Measurements from ENCODE around the gene C5orf46. TPM values are rescaled to one million over a fixed set of nuclear protein-coding genes. Genes with fewer than 3 reads are reported as not detected.

C5orf46 gene
- not detected in 2 replicates for total RNA-seq (2011; cell fraction: chromatin; rRNA removed; ENCODE audit: low replicate concordance)
- not detected in 2 replicates for total RNA-seq (2011; cell fraction: nucleolus; rRNA removed)
- not detected in 2 replicates for total RNA-seq (2011; cell fraction: nucleoplasm; rRNA removed)
- total RNA-seq (2014; rRNA removed) = not detected in 2 replicates
- not detected in 2 replicates for total RNA-seq (2014; rRNA removed; fragmentation: Illumina TruSeq; extraction: Trizol)
- total RNA-seq (2015; rRNA removed; fragmentation: Illumina TruSeq; extraction: Trizol) = not detected in 2 replicates
- not detected in 2 replicates for total RNA-seq (2021)
- polyA plus RNA-seq (2011; rRNA removed) = not detected in 2 replicates
- polyA plus RNA-seq (2011; cell fraction: cytosol; rRNA removed) = not detected in 2 replicates
- polyA plus RNA-seq (2011; cell fraction: nucleus; rRNA removed) = not detected in 2 replicates
- not detected in 2 replicates for polyA plus RNA-seq (2012)
- not detected in 2 replicates for polyA plus RNA-seq (2014; fragmentation: Illumina TruSeq; extraction: Trizol)
- polyA plus RNA-seq (2014; fragmentation: Nextera tagmentation; extraction: Ambion mirVana) = not detected
- polyA plus RNA-seq (2014; rRNA removed) = not detected in 2 replicates
- polyA minus RNA-seq (2011; rRNA and poly(A)+ RNA removed) = not detected in 2 replicates
- not detected in 2 replicates for polyA minus RNA-seq (2011; cell fraction: cytosol; rRNA and poly(A)+ RNA removed)
- polyA minus RNA-seq (2011; cell fraction: nucleus; rRNA and poly(A)+ RNA removed) = not detected in 2 replicates
- Bru-seq, nascent RNA = percentile 18 among the genes with signal in this experiment
- percentile 18 among the genes with signal in this experiment for BruChase-seq, experiment 1, labeled RNA remaining after a 2-hour chase
- BruChase-seq, experiment 2, labeled RNA remaining after a 6-hour chase = percentile 24 among the genes with signal in this experiment
- long read RNA-seq, experiment 1 = 0 reads
- long read RNA-seq, experiment 2 = 0 reads
- long read RNA-seq, experiment 3 = 0 reads

GRCh38 chr5:147906326-147907095 is at the start of gene C5orf46:
Gene C5orf46, minus strand, starts transcription at chr5:147906538. Its CDS starts 37 bp downstream, at chr5:147906501.
- Histone ChIP-seq H3K4me2 (ENCODE audit: insufficient read depth, low read length) (no peak within 1 kb of the TSS), H3K9me1 (ENCODE audit: control insufficient read depth, insufficient read depth, low read length) (no peaks in the 10 kb centered on the region), H3K27me3 (ENCODE audit: control insufficient read depth in 2 of 2, insufficient read depth in 2 of 2, low read length in 2 of 2) (no peaks in the 10 kb centered on the region), H3K36me3 (ENCODE audit: control insufficient read depth, insufficient read depth, low read length) (no peaks in the 10 kb centered on the region), H3K79me2 (ENCODE audit: control insufficient read depth, insufficient read depth, low read length) (no peaks in the 10 kb centered on the region), H3K27ac (ENCODE audit: extremely low read depth, low read depth, low read length) (no peak within 1 kb of the TSS), H3K9ac (ENCODE audit: insufficient read depth in 1 of 2, low read depth in 2 of 2, low read length in 2 of 2) (no peak within 1 kb of the TSS), H4K20me1 (replicated peaks; ENCODE audit: control insufficient read depth, insufficient read depth, low read length) (no peaks in the 10 kb centered on the region), H3K4me1 (replicated peaks in 1 of 2; ENCODE audit: control insufficient read depth in 2 of 2, insufficient read depth in 2 of 2, low read length in 2 of 2) (no peaks in the 10 kb centered on the region), H2AFZ (ENCODE audit: low read depth, low read length) (no peak within 1 kb of the TSS), H3K9me3 (replicated peaks; ENCODE audit: control insufficient read depth, insufficient read depth, low read depth, low read length) (no peaks in the 10 kb centered on the region), H3K4me3 (no peak within 1 kb of the TSS)
- CTCF ChIA-PET (ENCODE audit: low intra/inter-chr PET ratio) = no interaction called here
- no TSS peak for BruUV-seq (replicated peaks)
- POLR2A ChIA-PET = no interaction called here
- no peak for DNase-seq (ENCODE audit: extremely low read depth in 1 of 4, low spot score in 3 of 4)
- FAIRE-seq = no peak
- no peak for ATAC-seq
- in situ Hi-C loops (cut with MboI) = no loop called here
- no peak for TF ChIP-seq BCL6 (CRISPR knock-in tag; IDR thresholded peaks at IDR 0.05)
- TF ChIP-seq MIER1 (IDR thresholded peaks at IDR 0.05; ENCODE audit: low read depth) = no peak
- 2% methylated on average over 8 of the region's 8 CpGs for WGBS (ENCODE audit: insufficient coverage, low coverage, missing lambda C conversion rate)
- intact Hi-C loops (cut with micrococcal nuclease) = no loop called here
